Measurements from ENCODE around the gene PPT2. TPM values are rescaled to one million over a fixed set of nuclear protein-coding genes. Genes with fewer than 3 reads are reported as not detected.

The PPT2 gene
- total and polyA plus RNA-seq, 2 of the 13 experiments (the other 11 are each of a cell fraction or from before 2014, with no cell fraction given) = 39.2 to 61.8 TPM

DNA sequence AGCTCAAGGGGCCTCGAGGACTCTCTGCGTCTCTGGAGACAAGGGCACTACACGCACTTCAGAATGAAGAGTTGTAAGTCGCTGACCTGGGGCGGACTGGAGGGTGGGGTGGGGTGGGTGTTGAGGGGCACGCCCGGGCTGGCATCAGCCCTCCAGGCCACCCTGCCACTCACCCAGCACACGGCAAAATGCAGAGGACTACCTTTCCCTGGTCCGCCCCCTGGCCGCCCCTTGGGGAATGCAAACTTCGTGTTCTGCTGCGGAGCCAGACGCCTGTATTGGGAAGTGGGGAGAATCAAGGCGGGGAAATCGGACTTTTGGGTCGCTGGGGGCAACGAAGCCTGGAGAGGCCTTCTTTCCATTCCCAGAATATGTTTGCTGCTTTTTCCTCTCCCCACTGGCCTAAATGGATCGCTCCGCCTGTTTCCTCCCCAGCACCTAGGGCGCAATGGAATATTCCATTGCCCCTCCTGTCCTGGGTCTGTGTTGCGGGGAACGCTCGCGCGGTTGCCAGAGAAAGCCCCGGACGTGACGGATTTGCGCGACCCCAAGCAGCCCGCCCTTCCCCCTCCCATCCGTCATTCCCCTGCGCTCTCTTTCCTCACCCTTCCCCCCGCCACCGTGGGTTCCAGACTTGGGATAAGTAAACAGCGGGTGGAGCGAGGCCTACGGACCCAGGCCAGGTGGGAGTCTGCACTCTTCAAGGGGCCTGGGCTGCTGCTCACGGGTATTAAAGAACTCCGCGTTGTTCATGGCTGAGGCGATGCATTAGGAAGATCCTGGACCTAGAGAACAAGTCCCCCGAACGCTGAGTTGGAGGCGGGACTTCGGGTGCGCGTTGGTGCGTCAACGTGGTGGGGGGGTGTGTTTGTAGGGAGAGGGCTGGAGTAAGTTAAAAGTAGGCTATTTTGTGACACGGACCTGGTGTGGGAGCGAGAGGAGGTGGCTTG lies at the start of gene PPT2 (continued):
- TF ChIP-seq ZNF7 (CRISPR knock-in tag; IDR thresholded peaks at IDR 0.05) (no peak), NFYB (CRISPR knock-in tag; IDR thresholded peaks at IDR 0.05) (no peak), HES4 (CRISPR knock-in tag; IDR thresholded peaks at IDR 0.05; ENCODE audit: borderline replicate concordance) (no peak), MEF2D (CRISPR knock-in tag; IDR thresholded peaks at IDR 0.05) (peak; percentile 51; the same call in 1 of the 2 replicates), ATAD3A (CRISPR knock-in tag; IDR thresholded peaks at IDR 0.05) (no peak), ZNF75D (CRISPR knock-in tag; IDR thresholded peaks at IDR 0.05; ENCODE audit: borderline replicate concordance) (no peak), ZNF570 (CRISPR knock-in tag; IDR thresholded peaks at IDR 0.05; ENCODE audit: borderline replicate concordance) (no peak; the same call in 1 of the 2 replicates), BCL3 (CRISPR knock-in tag; IDR thresholded peaks at IDR 0.05) (peak; percentile 52), KDM1A (CRISPR knock-in tag; IDR thresholded peaks at IDR 0.05) (no peak), POLR2A (IDR thresholded peaks at IDR 0.05; ENCODE audit: insufficient read depth in 1 of 2, low read depth in 2 of 2, low read length in 2 of 2) (peak; percentile 68 to 74), ZNF550 (CRISPR knock-in tag; IDR thresholded peaks at IDR 0.05; ENCODE audit: borderline replicate concordance) (no peak; the same call in 1 of the 2 replicates), ZNF839 (CRISPR knock-in tag; IDR thresholded peaks at IDR 0.05; ENCODE audit: borderline replicate concordance) (no peak), KDM2A (CRISPR knock-in tag; IDR thresholded peaks at IDR 0.05; ENCODE audit: borderline replicate concordance, low read depth) (peak; percentile 58; the same call in 1 of the 2 replicates), RARG (CRISPR knock-in tag; IDR thresholded peaks at IDR 0.05; ENCODE audit: low read depth) (0 out of 2 replicates have a peak, but pooled peaks have one; percentile 36), ZNF792 (CRISPR knock-in tag; IDR thresholded peaks at IDR 0.05) (0 out of 2 replicates have a peak, but pooled peaks have one; percentile 16), ZNF350 (CRISPR knock-in tag; IDR thresholded peaks at IDR 0.05; ENCODE audit: borderline replicate concordance, low read depth) (peak; percentile 96), CBFB (CRISPR knock-in tag; IDR thresholded peaks at IDR 0.05) (no peak), ZNF3 (CRISPR knock-in tag; IDR thresholded peaks at IDR 0.05) (no peak), THAP11 (CRISPR knock-in tag; IDR thresholded peaks at IDR 0.05) (peak; percentile 86), KMT2A (CRISPR knock-in tag; IDR thresholded peaks at IDR 0.05) (no peak; the same call in 1 of the 2 replicates), SRY (CRISPR knock-in tag; IDR thresholded peaks at IDR 0.05) (no peak), ZNF33B (CRISPR knock-in tag; IDR thresholded peaks at IDR 0.05) (peak; percentile 81; the same call in 1 of the 2 replicates), ZNF556 (CRISPR knock-in tag; IDR thresholded peaks at IDR 0.05; ENCODE audit: borderline replicate concordance) (peak; percentile 80; the same call in 1 of the 2 replicates), NR2C2 (CRISPR knock-in tag; IDR thresholded peaks at IDR 0.05; ENCODE audit: borderline replicate concordance) (peak; percentile 93), ZNF841 (CRISPR knock-in tag; IDR thresholded peaks at IDR 0.05; ENCODE audit: borderline replicate concordance) (no peak), SUZ12 (IDR thresholded peaks at IDR 0.05; ENCODE audit: low read depth, low read length) (no peak), JUNB (CRISPR knock-in tag; IDR thresholded peaks at IDR 0.05; ENCODE audit: borderline replicate concordance) (no peak)
- TF ChIP-seq, protein P1, sequence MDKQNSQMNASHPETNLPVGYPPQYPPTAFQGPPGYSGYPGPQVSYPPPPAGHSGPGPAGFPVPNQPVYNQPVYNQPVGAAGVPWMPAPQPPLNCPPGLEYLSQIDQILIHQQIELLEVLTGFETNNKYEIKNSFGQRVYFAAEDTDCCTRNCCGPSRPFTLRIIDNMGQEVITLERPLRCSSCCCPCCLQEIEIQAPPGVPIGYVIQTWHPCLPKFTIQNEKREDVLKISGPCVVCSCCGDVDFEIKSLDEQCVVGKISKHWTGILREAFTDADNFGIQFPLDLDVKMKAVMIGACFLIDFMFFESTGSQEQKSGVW (CRISPR knock-in tag; IDR thresholded peaks at IDR 0.05; ENCODE audit: borderline replicate concordance) = no peak
- TF ChIP-seq, protein P2, sequence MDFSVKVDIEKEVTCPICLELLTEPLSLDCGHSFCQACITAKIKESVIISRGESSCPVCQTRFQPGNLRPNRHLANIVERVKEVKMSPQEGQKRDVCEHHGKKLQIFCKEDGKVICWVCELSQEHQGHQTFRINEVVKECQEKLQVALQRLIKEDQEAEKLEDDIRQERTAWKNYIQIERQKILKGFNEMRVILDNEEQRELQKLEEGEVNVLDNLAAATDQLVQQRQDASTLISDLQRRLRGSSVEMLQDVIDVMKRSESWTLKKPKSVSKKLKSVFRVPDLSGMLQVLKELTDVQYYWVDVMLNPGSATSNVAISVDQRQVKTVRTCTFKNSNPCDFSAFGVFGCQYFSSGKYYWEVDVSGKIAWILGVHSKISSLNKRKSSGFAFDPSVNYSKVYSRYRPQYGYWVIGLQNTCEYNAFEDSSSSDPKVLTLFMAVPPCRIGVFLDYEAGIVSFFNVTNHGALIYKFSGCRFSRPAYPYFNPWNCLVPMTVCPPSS (IDR thresholded peaks at IDR 0.05) = no peak
